Gastroesophageal sphincter (tissue), 3 donors: ENCODE data around the gene SLC25A38.

Experiments
- EP300 ChIP-seq: sonication (generic); formaldehyde crosslinking; IDR thresholded peaks from one replicate; pipeline ENCODE4 v1.6.1; 2017; ENCODE audit warnings: antibody characterized with exemption, mild to moderate bottlenecking
- POLR2A ChIP-seq, 2 donors: fragments of 450-650 bp; IDR thresholded peaks; one replicate each; pipeline ENCODE4 v1.6.1; 2017; ENCODE audit warnings: antibody characterized with exemption in 2 of 2, mild to moderate bottlenecking in 2 of 2, moderate library complexity in 1 of 2
- POLR2AphosphoS5 ChIP-seq: sonication (generic); formaldehyde crosslinking; IDR thresholded peaks from one replicate; pipeline ENCODE4 v1.6.1; 2017; ENCODE audit warnings: antibody characterized with exemption
- TF ChIP-seq, protein P1 (sequence below), 4 experiments: fragments of 200-600 bp in 2 of 4; fragments of 450-650 bp in 2 of 4; sonication (generic) in 1 of 4; IDR thresholded peaks; one replicate each; pipeline ENCODE4 v1.5.1; 2017 to 2019; ENCODE audit warnings: antibody characterized with exemption in 4 of 4, mild to moderate bottlenecking in 2 of 4, moderate library complexity in 2 of 4

DNA sequence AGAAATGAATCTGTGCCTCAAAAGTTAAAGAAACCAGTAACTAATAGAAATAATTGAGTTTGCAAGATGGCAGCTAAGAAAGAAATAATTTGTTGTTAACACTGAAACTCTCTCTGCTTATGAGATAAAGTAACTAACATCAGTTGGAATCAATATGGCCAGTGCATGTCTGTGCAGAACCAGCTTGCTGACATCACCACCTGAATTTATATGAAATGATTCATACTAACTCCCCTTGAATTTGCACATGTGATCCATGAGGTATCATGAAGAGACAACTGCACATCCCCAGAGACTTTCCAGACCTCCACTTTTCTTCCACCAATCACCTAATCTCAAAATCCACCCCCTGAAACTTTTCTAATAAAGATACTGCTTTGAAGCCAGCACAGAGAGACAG, 10.3 kb upstream of the SLC25A38 start:
- TF ChIP-seq, protein P1, sequence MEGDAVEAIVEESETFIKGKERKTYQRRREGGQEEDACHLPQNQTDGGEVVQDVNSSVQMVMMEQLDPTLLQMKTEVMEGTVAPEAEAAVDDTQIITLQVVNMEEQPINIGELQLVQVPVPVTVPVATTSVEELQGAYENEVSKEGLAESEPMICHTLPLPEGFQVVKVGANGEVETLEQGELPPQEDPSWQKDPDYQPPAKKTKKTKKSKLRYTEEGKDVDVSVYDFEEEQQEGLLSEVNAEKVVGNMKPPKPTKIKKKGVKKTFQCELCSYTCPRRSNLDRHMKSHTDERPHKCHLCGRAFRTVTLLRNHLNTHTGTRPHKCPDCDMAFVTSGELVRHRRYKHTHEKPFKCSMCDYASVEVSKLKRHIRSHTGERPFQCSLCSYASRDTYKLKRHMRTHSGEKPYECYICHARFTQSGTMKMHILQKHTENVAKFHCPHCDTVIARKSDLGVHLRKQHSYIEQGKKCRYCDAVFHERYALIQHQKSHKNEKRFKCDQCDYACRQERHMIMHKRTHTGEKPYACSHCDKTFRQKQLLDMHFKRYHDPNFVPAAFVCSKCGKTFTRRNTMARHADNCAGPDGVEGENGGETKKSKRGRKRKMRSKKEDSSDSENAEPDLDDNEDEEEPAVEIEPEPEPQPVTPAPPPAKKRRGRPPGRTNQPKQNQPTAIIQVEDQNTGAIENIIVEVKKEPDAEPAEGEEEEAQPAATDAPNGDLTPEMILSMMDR (IDR thresholded peaks at IDR 0.05): no peak
- TF ChIP-seq POLR2AphosphoS5: no peak
- no peak for TF ChIP-seq POLR2A (IDR thresholded peaks at IDR 0.05)
- no peak for TF ChIP-seq EP300
